ENCODE results near the gene EXD2. TPM values are rescaled to one million over a fixed set of nuclear protein-coding genes. Genes with fewer than 3 reads are reported as not detected.

Gene EXD2
- total and polyA plus RNA-seq, 9 donors = 11.3 to 23.1 (median 17.0) TPM

DNA sequence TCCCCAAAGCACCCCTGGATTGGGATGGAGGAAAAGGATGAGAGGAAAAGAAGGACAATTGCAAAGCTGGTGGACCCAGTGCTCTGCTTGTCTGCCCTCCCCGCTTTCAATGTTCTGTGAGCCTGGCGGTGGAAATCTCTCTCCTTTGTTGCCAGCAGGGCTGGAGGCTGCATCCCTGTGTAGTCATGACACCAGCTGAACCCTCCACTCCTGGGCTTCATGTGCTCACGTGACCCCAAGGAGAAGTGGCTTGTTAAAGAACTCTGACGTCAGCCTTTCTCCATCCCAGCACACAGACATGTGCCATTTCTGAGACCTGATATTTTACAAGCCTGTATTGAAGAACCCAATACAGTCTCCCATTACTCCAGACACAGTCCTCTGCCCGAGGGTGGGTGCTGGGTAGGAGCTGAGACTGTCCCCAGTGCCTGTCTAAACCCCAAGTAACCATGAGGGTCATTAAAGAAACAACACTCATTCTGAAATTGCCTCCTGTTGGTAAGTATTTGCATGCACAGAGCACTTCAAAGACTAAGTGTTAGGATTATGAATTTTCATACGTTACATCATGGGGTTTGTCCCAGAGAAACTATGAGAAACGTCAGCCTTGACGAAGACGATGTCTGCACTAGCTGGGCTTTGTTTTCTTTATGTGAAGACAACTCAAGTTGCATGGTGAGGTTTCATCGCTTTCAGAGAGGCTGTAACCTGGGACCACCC, 90.3 kb downstream of the EXD2 start:
- H3K27ac ChIP-seq = no peak overlapping the region
- no peak for DNase-seq
- no peaks in the 10 kb centered on the region for H3K36me3 ChIP-seq
- 78 to 83% (median 81%) methylated on average over 10 of the region's 10 CpGs for WGBS, 3 donors
- H3K4me1 ChIP-seq (ENCODE audit: insufficient read depth) = no peaks in the 10 kb centered on the region
- no peak for TF ChIP-seq EP300 (IDR thresholded peaks at IDR 0.05)
- TF ChIP-seq POLR2A (IDR thresholded peaks at IDR 0.05) = no peak
- TF ChIP-seq, protein P1, sequence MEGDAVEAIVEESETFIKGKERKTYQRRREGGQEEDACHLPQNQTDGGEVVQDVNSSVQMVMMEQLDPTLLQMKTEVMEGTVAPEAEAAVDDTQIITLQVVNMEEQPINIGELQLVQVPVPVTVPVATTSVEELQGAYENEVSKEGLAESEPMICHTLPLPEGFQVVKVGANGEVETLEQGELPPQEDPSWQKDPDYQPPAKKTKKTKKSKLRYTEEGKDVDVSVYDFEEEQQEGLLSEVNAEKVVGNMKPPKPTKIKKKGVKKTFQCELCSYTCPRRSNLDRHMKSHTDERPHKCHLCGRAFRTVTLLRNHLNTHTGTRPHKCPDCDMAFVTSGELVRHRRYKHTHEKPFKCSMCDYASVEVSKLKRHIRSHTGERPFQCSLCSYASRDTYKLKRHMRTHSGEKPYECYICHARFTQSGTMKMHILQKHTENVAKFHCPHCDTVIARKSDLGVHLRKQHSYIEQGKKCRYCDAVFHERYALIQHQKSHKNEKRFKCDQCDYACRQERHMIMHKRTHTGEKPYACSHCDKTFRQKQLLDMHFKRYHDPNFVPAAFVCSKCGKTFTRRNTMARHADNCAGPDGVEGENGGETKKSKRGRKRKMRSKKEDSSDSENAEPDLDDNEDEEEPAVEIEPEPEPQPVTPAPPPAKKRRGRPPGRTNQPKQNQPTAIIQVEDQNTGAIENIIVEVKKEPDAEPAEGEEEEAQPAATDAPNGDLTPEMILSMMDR (IDR thresholded peaks at IDR 0.05) = no peak
- H3K4me3 ChIP-seq = no peak overlapping the region
- no peaks in the 10 kb centered on the region for H3K27me3 ChIP-seq
- intact Hi-C loops (cut with DNase I) = no loop called here
- H3K9me3 ChIP-seq = no peaks in the 10 kb centered on the region

DNA sequence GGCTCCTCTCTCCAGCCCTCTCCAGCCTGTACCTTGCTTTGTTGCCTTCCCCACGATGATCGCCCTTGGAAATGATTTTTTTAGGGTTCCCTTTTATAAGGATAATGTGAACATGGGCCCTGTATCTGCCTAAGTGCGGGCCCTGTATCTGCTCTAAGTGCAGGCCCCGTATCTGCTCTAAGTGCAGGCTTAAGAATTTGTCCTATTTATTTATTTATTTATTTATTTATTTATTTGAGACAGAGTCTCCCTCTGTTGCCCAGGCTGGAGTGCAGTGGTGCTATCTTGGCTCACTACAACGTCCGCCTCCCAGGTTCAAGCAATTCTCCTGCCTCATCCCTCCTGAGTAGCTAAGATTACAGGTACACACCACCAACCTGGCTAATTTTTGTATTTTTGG, 91.2 kb downstream of the EXD2 start:
- intact Hi-C loops (cut with DNase I) = no loop called here
- 95 to 96% (median 96%) methylated on average over 6 of the region's 6 CpGs for WGBS, 3 donors

DNA sequence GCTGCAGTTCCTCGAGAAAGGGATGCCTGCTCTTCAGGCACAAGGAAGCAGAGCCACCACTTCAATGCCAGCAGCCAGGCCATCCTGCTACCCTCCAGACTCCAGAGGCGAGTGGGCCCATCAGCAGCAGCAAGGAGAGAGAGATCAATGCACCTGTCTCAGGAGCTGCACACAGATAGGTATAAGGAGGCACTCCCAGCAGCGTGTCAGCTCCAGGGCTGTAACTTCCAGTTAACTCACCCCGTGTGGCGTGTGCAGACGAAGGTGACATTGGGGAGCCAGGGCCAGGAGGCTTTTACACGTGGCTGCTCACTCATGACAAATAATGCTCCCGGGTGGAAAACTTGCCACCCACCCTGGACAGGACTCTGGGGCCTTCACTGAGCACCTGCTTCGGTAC, 92.9 kb downstream of the EXD2 start:
- Histone ChIP-seq H3K4me1 (ENCODE audit: insufficient read depth) (peaks cover 7% of the 10 kb centered on the region), H3K36me3 (no peaks in the 10 kb centered on the region), H3K27me3 (no peaks in the 10 kb centered on the region), H3K4me3 (no peak overlapping the region), H3K9me3 (no peaks in the 10 kb centered on the region), H3K27ac (no peak overlapping the region)
- TF ChIP-seq, protein P1 (IDR thresholded peaks at IDR 0.05) = no peak
- TF ChIP-seq POLR2A (IDR thresholded peaks at IDR 0.05) (no peak), EP300 (IDR thresholded peaks at IDR 0.05) (no peak)
- WGBS, 3 donors = 76 to 88% (median 86%) methylated on average over 9 of the region's 9 CpGs
- intact Hi-C loops (cut with DNase I) = no loop called here
- no peak for DNase-seq

More for the DNA sequence above, 91.2 kb downstream of the EXD2 start:
- no peak for DNase-seq
- no peaks in the 10 kb centered on the region for H3K27me3 ChIP-seq
- TF ChIP-seq EP300 (IDR thresholded peaks at IDR 0.05) (no peak), POLR2A (IDR thresholded peaks at IDR 0.05) (no peak)
- TF ChIP-seq, protein P1 (IDR thresholded peaks at IDR 0.05) = no peak
- no peak overlapping the region for H3K4me3 ChIP-seq
- peaks cover 2% of the 10 kb centered on the region for H3K4me1 ChIP-seq (ENCODE audit: insufficient read depth)
- no peaks in the 10 kb centered on the region for H3K9me3 ChIP-seq
- no peaks in the 10 kb centered on the region for H3K36me3 ChIP-seq
- H3K27ac ChIP-seq = no peak overlapping the region

DNA sequence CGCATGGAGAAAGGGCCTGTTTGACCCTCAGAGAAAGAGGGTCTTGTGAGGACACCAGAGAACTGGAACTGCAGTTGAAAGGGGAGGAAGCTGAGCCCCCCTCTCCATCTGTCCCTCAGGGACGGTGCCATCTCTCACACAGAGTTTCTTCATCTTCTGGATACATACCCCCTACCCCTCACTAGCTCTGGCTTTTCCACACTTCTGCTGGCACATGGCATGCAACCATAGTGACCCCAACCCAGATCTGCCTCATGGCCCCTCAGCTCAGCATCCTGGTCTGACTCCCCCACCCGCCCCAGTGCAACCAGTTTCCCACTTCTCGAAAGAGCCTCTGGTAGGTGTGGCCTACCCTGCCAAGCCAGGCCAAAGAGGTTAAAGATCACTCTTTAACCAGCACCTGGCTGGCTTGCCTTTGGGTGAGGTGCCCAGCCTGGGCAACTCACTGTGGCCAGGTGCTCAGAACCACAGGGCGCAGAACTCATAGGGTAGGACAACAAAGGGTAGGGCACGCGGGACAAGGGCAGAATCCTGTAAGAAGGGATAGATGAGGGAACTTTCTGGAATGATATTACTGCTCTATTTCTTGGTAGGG, 94.5 kb downstream of the EXD2 start:
- intact Hi-C loops (cut with DNase I) = no loop called here
- H3K27me3 ChIP-seq = no peaks in the 10 kb centered on the region
- TF ChIP-seq, protein P1 (IDR thresholded peaks at IDR 0.05) = no peak
- TF ChIP-seq EP300 (IDR thresholded peaks at IDR 0.05) (no peak), POLR2A (IDR thresholded peaks at IDR 0.05) (no peak)
- no peaks in the 10 kb centered on the region for H3K36me3 ChIP-seq
- peaks cover 7% of the 10 kb centered on the region for H3K4me1 ChIP-seq (ENCODE audit: insufficient read depth)
- H3K27ac ChIP-seq = no peak overlapping the region
- WGBS, 3 donors = 75 to 90% (median 86%) methylated on average over 7 of the region's 7 CpGs
- no peak for DNase-seq
- no peaks in the 10 kb centered on the region for H3K9me3 ChIP-seq
- H3K4me3 ChIP-seq = no peak overlapping the region

All from ovary (tissue), 9 donors.